Erythroblast (primary cell): ENCODE data around the gene CHEK2.
"Not testable (repeated sequence)": the region's sequence is repeated elsewhere in the genome, so short reads cannot be mapped to it uniquely, and the experiment has no call there.

ENCODE experiments used
- DNase-seq, 2 experiments: peaks; one replicate each; lab custom pipeline; 2025; lab: John Stamatoyannopoulos, UW
- GATA1 ChIP-seq: IDR thresholded peaks from 2 replicates; pipeline ENCODE4 v1.6.1; 2011; ENCODE audit warnings: low read depth, mild to moderate bottlenecking, control low read depth, low read length, moderate library complexity
- POLR2A ChIP-seq: IDR thresholded peaks from 2 replicates; pipeline ENCODE4 v1.6.1; 2011; ENCODE audit warnings: mild to moderate bottlenecking, low read length

Gene CHEK2

GRCh38 chr22:28768701-28769393 is 27.2 kb upstream of the CHEK2 start:
- peak; percentile 31 to 38 for DNase-seq
- no peak for TF ChIP-seq POLR2A
- TF ChIP-seq GATA1 = no peak

GRCh38 chr22:28766628-28767027 is 25.0 kb upstream of the CHEK2 start:
- TF ChIP-seq GATA1 = no peak
- no peak for TF ChIP-seq POLR2A
- DNase-seq = no peak

- DNase-seq = not testable (repeated sequence)
Measured at GRCh38 chr22:28762000-28762399, 20.4 kb upstream of the CHEK2 start.

- no peak for DNase-seq
- TF ChIP-seq POLR2A = no peak
- no peak for TF ChIP-seq GATA1
Measured at GRCh38 chr22:28761449-28761755, 19.8 kb upstream of the CHEK2 start.

GRCh38 chr22:28759861-28760560 is 18.4 kb upstream of the CHEK2 start:
- no peak for DNase-seq

GRCh38 chr22:28754512-28754911 is 12.9 kb upstream of the CHEK2 start:
- not testable (repeated sequence) for DNase-seq

More at GRCh38 chr22:28759861-28760560, 18.4 kb upstream of the CHEK2 start:
- TF ChIP-seq GATA1 = no peak

GRCh38 chr22:28750471-28750881 is 8.9 kb upstream of the CHEK2 start:
- DNase-seq = no peak
- TF ChIP-seq POLR2A = no peak
- TF ChIP-seq GATA1 = no peak

GRCh38 chr22:28743852-28744251 is 2.2 kb upstream of the CHEK2 start:
- DNase-seq = no peak
- TF ChIP-seq POLR2A = no peak
- TF ChIP-seq GATA1 = no peak

- TF ChIP-seq POLR2A = no peak
- no peak for TF ChIP-seq GATA1
- no peak for DNase-seq
Measured at GRCh38 chr22:28742562-28742962, 942 bp upstream of the CHEK2 start.

- TF ChIP-seq POLR2A = no peak
- no peak for TF ChIP-seq GATA1
- no peak for DNase-seq
Measured at GRCh38 chr22:28741200-28741784, 328 bp downstream of the CHEK2 start.

GRCh38 chr22:28738876-28739275 is 2.7 kb downstream of the CHEK2 start:
- DNase-seq = not testable (repeated sequence)

GRCh38 chr22:28737701-28738100 is 3.9 kb downstream of the CHEK2 start:
- TF ChIP-seq POLR2A (no peak), GATA1 (no peak)
- no peak for DNase-seq

GRCh38 chr22:28736301-28737155 is 5.1 kb downstream of the CHEK2 start:
- peak; percentile 46 to 81 for DNase-seq
- TF ChIP-seq POLR2A (no peak), GATA1 (no peak)

- DNase-seq = no peak
- TF ChIP-seq POLR2A = no peak
- no peak for TF ChIP-seq GATA1
Measured at GRCh38 chr22:28734393-28734792, 7.2 kb downstream of the CHEK2 start.
